Hypothalamus (tissue), 51 donors: ENCODE results near the gene ZFHX2.

ENCODE experiments used
- DNase-seq, 51 donors: peaks; one replicate each; lab custom pipeline; 2025; lab: John Stamatoyannopoulos, UW

The ZFHX2 gene

GRCh38 chr14:23523229-23524016 is 28.1 kb downstream of the ZFHX2 start:
- DNase-seq = no peak

GRCh38 chr14:23522643-23523198 is 28.8 kb downstream of the ZFHX2 start:
- no peak for DNase-seq

- no peak for DNase-seq
These were observed 29.6 kb downstream of the ZFHX2 start for GRCh38 chr14:23521785-23522640.

GRCh38 chr14:23520899-23521533 is 30.5 kb downstream of the ZFHX2 start:
- peak in 4 of 51 donors; percentile 21 to 44 (median 28) for DNase-seq

- no peak for DNase-seq
These were observed 32.9 kb downstream of the ZFHX2 start for GRCh38 chr14:23518709-23519108.

- no peak for DNase-seq
These were observed 33.8 kb downstream of the ZFHX2 start for GRCh38 chr14:23517650-23518326.

- DNase-seq = peak in 25 of 51 donors; percentile 27 to 80 (median 52)
These were observed 37.0 kb downstream of the ZFHX2 start for GRCh38 chr14:23514644-23514957.

GRCh38 chr14:23513818-23514643 is 37.5 kb downstream of the ZFHX2 start:
- peak in 16 of 51 donors; percentile 30 to 81 (median 56) for DNase-seq

GRCh38 chr14:23513005-23513817 is 38.4 kb downstream of the ZFHX2 start:
- peak in 50 of 51 donors; percentile 59 to 94 (median 85) for DNase-seq

- DNase-seq = peak in 13 of 51 donors; percentile 17 to 70 (median 34)
These were observed 39.4 kb downstream of the ZFHX2 start for GRCh38 chr14:23512156-23512555.

- DNase-seq = peak in 1 of 51 donors; percentile 18
These were observed 57.3 kb downstream of the ZFHX2 start for GRCh38 chr14:23494223-23494622.

GRCh38 chr14:23492618-23493272 is 58.8 kb downstream of the ZFHX2 start:
- no peak for DNase-seq

- DNase-seq = peak in 17 of 51 donors; percentile 5 to 52 (median 22)
These were observed 64.3 kb downstream of the ZFHX2 start for GRCh38 chr14:23487216-23487615.

GRCh38 chr14:23486036-23486435 is 65.5 kb downstream of the ZFHX2 start:
- no peak for DNase-seq

GRCh38 chr14:23485326-23485725 is 66.2 kb downstream of the ZFHX2 start:
- no peak for DNase-seq

- DNase-seq = peak in 43 of 51 donors; percentile 11 to 87 (median 56)
These were observed 68.2 kb downstream of the ZFHX2 start for GRCh38 chr14:23483236-23483854.

GRCh38 chr14:23482823-23483148 is 68.8 kb downstream of the ZFHX2 start:
- no peak for DNase-seq
